ENCODE data around the gene RAPGEF5.

The RAPGEF5 gene

DNA sequence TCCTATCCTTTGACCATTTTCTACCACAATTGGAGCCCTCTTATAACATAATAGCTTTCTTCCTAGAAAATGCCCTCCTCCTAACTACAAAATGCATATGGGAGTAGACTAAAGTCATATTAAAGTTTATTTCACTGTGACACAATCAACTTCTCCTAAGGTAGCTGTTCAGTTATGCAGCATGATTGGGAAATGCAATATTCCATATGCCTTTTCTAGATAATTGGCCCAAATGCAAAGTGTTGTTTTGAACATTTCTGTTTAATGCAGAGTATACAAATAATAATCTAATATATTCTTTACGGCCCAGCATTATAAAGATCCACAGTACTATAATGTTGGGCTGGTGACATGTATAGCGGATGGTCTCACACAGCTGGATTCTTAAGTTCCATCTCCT, 205.1 kb downstream of the RAPGEF5 start:
- no peak for DNase-seq (ENCODE audit: low read depth in 2 of 2)

DNA sequence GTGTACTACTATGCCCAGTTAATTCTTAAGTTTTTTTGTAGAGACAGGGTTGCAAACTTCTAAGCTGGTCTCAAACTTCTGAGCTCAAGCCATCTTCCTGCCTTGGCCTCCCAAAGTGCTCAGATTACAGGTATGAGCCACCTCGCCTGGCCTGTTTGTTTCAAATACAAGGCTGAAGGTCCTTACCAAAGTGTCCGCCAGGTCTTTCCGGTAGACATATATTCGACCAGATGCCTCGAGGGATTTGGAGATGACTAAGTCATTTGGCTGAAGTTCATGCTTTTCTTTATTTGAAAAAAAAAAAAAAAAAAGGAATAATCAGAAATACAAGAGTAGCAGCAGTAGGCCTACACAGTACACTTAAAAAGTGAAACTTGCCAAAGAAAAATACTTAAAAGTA, 206.7 kb downstream of the RAPGEF5 start:
- DNase-seq (ENCODE audit: low read depth in 2 of 2) = no peak

DNA sequence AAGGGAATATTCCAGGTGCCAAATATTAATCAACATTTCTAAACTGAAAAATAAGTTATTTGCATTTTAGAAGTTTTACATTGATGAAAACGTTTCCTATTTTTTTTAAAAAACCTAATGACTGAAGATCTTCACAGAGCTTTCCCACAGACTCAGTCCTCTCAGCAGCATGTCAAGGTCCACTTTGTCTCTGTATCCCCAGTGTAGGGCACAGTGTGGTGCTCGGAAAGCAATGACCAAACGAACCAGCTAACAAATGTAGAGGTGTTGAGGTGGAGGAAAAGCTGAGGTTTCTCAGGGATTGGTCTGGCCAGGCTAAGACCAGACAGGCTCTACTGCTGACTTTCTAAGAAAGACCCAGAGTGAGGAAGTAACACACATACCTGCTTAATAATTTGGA, 209.1 kb downstream of the RAPGEF5 start:
- no peak for DNase-seq (ENCODE audit: low read depth in 2 of 2)

DNA sequence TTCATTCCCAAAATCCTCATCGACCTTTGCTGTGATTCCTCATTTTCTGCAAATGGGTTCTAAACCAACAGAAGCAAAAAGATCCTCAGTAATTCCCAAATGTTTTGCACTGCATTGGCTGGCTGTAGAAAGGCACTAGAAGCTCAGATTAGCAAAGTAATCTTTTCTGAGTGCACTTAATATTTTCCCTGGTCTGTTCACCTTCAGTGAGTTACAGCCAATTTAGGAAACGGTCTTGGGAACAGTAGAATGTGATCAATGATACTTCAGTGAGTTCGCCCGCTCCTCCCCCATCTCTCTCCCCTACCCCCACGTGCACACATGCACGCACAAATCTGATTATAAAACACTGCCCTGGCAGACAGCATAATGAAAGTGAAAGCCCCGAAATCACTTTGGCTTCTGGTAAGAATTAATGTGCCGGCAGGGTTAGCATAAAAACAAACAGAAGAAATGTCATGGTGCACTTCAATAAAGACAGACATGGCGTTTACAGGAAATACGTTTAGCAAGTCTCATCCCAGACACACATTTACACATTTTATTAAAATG, 209.9 kb downstream of the RAPGEF5 start:
- DNase-seq (ENCODE audit: low read depth in 2 of 2) = peak in 1 of 2 donors; percentile 7

DNA sequence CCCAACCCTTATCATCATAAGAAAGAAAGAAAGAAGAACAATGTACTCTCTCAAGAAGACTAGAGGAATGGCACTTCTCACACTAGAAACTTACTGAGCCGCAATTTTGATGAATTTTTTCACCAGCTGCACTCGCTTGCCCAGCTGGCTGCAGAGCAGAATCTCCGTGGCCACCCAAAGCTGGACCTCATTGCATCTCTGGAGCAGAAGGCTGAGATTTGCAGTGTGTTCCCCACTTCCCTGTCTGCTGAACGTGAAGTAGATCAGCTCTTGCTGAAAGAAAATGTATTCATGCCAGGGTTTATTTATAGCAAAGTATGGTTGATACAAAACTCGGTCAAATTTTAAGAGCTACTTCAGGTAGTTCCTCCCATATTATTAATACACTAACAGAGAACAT, 212.0 kb downstream of the RAPGEF5 start:
- DNase-seq (ENCODE audit: low read depth in 2 of 2) = no peak

DNA sequence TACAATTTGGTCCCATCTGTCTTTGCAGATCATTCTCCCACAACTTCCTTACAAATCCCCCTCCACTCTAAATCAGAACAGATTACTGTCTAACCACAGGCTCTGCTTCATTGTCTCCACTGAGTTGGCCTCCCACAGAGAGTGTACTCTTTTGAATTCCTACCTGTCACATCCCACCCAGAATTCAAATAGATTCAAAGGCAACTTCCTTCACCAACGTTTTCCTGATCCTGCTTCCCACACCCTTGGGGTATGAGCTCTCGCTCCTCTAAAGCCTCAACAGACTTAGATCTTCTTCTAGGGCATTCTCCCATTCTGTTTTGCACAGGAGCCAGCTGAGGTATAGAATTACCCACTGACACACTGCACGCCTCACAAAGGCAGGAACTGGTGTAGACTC, 213.5 kb downstream of the RAPGEF5 start:
- DNase-seq (ENCODE audit: low read depth in 2 of 2) = no peak

DNA sequence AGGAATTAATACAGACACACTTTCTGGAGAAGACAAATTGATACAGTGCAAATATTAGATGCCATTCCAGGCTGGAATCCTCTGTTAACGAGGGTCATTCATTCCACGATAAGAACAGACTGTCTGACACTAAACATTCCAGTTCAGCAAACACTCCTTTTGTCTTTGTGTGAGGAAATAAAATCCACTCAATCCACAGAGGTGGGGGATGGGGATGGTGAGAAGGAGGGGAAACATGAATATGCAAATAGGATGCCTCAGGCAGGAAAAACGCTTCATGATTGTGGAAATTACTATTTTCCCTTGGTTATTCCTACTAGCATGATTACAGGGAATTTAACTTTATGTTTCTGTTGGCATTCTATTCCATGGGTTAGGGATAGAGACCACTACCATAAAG, 214.4 kb downstream of the RAPGEF5 start:
- DNase-seq (ENCODE audit: low read depth in 2 of 2) = no peak

DNA sequence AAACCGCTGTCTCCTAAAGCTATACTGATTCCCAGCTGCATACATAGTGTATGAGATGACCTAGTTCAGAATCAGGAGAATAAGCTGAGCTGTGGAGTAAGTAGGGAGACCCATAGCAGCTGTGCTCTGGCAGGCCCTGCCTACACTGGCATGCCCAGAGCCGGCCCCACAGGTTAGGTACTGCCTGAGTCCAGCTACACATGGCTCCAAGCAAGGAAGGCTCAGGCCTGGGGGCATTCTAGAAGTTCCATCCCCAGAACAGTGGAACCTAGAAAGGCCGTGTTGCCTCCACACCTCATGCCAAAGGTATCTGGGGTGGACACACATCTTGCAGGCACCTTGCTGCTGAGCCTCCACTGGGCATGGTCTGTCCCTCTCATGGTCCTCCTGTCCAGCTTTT, 215.6 kb downstream of the RAPGEF5 start:
- no peak for DNase-seq (ENCODE audit: low read depth in 2 of 2)

DNA sequence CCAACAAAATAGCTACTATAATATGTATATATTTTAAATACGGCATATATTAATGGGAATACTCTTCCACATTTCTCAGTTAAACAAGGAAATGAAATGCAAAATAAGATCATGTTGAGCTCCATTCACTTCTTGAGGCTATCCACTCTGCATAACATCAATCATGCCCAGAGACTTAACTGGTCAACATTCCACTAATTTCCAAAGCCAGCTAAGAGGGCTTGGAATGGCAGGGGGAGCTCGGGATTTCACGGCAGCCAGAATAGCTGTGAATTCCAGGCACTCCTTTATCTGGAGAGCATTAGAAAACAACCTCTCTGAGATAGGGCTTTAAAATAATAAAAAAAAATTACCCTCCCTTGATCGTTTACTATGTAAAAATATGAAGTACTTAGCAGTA, 216.4 kb downstream of the RAPGEF5 start:
- no peak for DNase-seq (ENCODE audit: low read depth in 2 of 2)

DNA sequence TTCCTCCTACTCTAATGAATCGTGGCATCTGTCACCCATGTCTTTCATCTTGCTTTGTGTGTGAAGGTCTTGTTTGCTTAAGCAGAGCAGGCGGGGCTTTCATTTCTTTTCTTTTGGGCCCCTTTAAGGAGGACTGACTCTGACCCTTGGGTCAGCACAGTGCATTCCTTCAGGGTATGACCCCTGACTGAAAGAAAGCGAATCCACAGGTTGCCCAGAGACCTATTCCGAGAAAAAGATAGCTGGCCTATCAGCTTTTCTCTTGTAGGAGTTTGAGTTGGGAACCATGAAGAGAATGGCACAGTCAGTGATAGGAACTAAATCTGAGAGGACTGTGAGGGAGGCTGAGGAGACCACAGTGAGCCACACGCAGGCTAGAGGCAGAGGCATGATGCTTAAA, 218.1 kb downstream of the RAPGEF5 start:
- no peak for DNase-seq (ENCODE audit: low read depth in 2 of 2)

DNA sequence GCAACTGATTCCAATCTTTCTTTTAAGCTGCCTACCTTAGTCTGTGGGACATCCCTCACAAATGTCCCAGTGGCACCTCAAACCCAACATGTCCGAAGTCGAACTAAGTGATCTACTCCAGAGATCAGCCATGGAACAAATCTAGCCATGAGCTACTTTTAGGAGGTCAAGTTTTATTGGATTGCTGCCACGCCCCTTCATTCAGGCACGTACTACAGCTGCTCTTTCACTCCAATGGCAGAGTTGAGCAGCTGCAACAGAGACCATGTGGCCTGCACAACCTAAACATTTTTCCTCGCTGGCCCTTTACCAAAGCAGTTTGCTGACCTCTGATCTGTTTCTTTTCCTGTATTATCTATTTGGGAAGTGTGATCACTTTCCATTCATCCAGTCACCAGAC, 218.8 kb downstream of the RAPGEF5 start:
- DNase-seq (ENCODE audit: low read depth in 2 of 2) = no peak

DNA sequence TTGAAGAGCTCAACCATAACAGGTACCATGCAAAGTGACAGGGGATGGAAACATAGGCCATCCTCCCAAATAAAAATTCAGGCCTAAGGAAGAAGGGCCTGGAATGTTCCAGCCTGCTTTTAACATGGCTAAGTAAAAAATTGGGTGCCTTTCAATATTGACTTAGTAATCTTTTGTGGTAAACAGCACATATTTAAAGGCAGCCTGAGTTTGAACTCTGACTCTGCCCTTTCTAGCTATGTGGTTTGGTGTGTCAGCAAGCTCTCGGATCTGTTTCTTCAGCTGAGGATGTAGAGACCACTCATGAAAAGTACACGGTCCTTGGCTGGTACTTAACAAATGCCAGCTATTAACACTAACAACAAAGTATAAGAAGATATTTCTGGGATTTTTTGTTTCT, 219.5 kb downstream of the RAPGEF5 start:
- DNase-seq (ENCODE audit: low read depth in 2 of 2) = no peak

DNA sequence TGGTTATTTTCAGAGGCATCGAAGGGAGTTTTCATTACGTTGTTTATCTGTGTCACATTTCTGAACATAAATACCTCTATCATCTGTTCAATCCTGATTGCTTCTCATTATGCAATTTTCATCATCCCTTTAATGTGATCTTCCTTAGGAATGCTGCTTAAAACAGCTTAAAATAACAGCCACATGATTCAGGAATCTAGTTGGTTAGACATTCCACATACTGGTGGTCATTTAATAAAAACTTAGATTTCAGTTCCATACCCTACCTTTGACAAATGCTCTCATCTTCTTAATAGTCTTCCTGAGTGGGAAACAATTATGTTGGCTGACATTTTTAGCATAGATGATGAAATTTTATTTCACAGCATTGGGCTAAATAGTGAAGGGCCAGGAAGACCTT, 219.9 kb downstream of the RAPGEF5 start:
- DNase-seq (ENCODE audit: low read depth in 2 of 2) = no peak

DNA sequence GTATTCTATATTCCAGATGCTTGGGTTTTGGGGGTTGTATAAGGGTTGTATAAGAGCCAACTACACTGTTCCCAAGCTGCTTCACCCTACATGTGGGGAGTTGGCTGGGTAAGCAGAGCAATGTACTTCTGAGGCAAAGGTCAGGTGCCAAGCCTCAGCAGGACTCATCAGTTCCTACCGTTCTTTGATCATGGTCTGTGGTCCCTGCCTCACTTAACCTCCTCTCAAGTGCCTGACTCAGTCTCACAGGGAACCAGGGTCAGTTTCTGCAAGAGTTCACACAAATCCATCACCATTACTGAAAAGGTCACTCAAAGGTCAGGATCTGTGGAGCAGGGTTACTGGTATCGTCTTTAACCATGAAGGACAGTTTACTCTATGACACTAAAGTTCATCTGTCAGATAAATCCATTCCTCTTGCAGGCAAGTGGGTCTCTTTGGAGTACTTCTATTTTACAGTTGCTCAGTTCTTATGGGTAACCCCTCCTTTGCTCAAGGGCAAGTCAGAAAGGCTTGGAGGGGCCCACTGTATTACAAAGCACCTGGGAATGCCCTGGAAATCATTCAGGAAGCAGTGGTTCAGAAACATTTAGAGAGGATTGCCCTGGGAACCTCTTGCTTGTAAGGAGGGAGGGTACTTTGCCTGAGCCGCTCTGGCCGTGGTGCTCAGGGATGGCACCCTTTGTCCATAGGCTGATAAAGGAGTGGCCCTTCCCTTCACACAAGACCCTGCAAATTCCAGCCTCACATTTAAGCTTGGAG, 227.0 kb downstream of the RAPGEF5 start:
- DNase-seq (ENCODE audit: low read depth in 2 of 2) = no peak

DNA sequence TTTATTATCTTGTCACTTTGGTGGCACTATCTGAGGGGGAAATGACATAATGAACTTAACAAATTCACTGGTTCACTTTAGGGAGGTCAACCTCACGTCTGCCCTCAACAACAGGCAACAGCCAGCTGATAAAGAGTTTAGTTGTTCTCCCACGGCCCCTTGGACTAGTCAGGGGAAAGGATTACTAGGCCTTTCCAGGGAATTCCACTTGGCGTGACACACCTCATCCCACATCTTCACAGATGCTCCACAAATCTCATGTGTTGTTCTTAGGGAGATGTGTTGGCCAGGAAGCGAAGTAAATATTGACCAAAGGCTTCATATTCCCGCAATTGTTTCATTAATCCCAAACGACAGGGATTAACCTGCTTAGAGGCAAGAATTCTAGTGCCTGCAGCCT, 227.8 kb downstream of the RAPGEF5 start:
- DNase-seq (ENCODE audit: low read depth in 2 of 2) = no peak

DNA sequence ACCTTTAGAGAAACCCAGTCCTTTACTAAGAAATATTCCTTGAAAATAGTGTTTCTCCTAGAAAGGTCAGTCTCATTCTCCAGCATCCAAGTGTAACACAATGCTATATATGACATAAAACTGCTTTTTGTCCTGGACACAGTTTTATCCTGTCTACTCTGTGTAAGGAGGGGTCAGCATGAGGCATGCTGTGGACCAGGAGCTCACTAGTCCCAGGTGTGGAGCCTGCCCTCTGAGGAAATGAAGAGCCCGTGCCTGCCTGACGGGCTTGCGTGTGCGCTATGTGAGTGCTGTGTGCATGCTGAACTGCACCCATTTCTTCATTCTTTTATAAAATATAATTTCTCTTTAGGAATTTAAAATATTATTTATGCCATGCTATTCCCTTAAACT, 228.4 kb downstream of the RAPGEF5 start:
- no peak for DNase-seq (ENCODE audit: low read depth in 2 of 2)

DNA sequence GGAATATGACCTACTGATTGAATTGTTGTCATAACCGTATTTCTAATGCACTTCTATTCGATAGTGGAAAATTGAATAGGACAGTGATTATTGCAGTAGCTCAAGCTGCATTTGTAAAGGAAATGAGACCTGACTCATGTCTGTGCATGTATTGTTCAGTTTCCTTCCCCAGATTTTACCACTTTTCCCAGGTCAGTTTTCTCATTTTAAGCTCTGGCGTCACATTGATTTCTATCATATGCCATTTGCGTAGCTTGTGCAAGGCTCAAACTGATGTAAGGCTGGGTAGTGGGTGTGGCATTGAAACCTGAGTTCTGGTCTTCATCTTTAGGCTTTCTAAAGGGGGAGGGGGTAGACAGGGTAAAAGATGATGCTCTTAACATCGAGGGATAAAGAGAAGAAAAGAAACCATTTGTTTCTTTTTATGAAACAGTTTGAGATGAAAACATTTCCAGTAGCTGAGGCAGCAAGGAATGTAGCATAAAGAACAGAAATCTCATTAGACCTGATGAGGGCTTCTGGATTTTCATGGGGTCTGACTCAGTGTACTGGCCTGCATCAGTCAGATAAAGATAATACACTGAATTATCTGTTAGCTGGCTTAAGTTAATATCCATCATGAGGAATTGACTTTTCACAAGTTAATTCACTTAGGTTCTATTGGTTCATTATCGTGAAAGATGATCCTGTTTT, 229.0 kb downstream of the RAPGEF5 start:
- DNase-seq (ENCODE audit: low read depth in 2 of 2) = no peak

DNA sequence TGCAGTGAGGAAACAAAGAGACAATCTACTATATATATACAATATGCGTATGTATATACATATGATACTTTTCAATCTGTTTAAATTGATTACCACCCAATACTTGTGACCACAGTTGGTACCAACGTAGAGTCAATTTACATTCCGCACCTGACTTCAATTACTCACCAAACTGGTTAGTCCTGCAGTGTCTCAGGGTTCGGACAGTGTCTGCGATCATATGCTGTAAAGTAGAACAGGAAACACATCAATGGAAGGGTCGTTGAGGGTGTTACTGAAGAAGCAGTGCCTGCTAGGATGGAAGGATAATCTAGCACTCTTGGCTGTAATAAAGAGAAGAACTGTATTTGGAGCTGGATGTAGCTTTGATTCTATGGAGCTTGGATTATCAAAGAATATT, 231.5 kb downstream of the RAPGEF5 start:
- no peak for DNase-seq (ENCODE audit: low read depth in 2 of 2)

DNA sequence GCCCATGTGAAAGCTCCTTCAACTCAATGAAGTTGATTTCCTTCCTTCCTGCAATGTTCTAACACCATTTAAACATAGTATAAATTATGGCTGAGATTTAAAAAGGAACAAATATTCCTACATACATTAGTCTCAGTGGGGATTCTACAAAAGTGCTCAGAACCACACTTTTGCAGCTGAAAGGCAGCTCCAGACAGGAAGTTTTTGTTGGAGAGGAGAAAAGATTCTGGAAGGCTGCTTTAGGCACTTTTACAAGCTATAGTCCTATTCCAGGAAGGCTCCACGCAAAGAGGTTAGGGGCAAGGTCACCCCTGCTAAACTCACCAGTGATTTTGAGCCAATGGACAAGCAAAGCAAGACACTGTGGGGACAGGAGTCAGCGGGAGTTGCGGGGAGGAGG, 232.0 kb downstream of the RAPGEF5 start:
- DNase-seq (ENCODE audit: low read depth in 2 of 2) = no peak

DNA sequence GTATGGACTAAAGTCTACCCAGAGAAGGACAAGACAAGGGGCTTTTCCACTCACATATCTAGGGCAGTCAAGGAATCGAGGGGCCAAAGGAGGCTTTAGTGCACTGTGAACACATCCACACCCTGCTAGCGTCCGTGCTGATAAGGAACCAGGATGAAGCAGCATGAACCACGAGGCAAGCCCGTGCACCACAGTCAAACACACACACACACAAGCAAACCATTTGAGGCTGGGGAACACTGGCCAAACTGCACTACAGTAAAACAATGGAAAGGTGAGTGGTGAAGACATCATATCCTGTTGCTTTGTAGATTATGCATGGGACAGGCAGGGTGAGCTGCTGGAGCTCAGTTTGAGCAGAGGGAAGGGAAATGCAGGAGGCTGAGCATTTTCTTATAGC, 233.8 kb downstream of the RAPGEF5 start:
- no peak for DNase-seq (ENCODE audit: low read depth in 2 of 2)

DNA sequence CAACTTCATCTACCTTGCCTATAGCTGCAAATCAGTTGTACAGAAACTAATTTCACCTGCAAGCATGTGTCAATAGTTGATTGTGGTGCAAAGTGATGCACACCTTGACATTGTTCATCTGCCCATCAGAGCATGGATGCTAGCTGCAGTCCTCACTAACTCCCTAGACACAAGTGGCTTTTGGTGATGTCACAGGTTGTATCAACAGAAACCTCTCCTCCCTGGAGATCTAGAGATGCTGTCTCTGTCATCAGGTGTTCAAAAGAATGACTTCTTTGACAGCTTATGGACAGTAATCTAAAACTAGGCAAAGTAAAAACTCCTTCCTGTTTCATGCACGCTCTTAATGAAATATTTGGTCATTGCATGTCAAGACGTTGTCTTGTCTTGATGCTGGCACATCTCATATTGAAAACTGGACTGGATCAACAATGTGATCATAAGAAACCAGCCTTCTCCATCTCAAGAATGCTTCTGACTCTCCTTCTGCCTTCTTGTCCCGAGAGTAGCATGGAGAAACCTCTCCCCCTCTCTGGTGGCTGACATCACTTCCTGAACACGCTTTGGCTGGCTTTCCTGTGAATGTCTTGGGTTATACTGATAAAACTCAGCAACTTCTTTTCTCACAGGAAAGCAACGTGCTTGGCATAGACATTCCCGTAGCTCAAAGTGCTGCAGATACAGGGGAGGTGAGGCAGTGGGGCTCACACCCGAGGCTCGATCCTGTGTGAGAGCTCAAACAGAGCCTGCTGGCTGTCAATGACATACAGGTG, 235.1 kb downstream of the RAPGEF5 start:
- DNase-seq (ENCODE audit: low read depth in 2 of 2) = no peak

DNA sequence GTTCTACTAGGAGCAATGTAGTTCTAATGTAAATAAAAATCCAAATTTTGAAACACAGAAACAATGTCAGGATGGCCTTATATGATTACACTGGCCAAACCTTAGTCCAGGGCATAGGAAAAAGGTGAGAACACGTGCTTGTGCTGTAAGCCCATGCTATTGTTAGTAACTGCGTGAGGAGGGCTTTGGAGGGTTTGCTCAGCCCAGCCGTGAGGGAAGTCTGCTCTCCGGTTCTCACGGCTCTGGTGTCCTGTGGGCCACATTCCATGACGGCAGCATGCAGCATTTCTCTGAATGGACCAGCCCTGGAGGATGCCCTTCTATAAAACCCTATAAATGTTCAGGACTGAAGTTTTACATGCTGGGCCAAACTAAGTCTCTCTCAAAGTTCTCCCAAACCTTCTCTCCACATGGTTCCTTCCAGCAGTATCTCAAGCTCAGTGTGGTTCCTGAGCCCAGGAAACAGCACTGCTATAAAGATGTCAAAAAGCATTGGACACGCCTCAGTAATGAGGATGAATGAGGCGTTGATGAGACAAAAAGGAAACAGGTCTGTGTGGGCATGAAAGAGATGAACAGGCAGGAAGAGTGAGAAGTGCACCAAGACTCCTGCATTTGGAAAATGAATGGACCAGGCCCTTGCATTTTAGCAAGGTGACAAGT, 236.4 kb downstream of the RAPGEF5 start:
- no peak for DNase-seq (ENCODE audit: low read depth in 2 of 2)

All from stimulated activated CD4-positive, alpha-beta T cell treated with anti-CD3 and anti-CD28 coated beads, Interleukin-4, amount 100 ng/mL, for 48 hours (primary cell).